Measurements from ENCODE around the gene ICA1.

Gene ICA1

GRCh38 chr7:8175929-8176369, 86.0 kb downstream of the ICA1 start:
- no peak overlapping the region for H3K4me3 ChIP-seq (ENCODE audit: low read length)
- no peak for DNase-seq (ENCODE audit: low read depth)
- no peak for TF ChIP-seq CTCF (conservative IDR thresholded peaks at IDR 0.05; ENCODE audit: low read length)

GRCh38 chr7:8172372-8173354, 89.3 kb downstream of the ICA1 start:
- H3K4me3 ChIP-seq (ENCODE audit: low read length) = no peak overlapping the region
- no peak for TF ChIP-seq CTCF (conservative IDR thresholded peaks at IDR 0.05; ENCODE audit: low read length)
- DNase-seq (ENCODE audit: low read depth) = no peak

GRCh38 chr7:8169171-8169570, 92.8 kb downstream of the ICA1 start:
- no peak for TF ChIP-seq CTCF (conservative IDR thresholded peaks at IDR 0.05; ENCODE audit: low read length)
- no peak overlapping the region for H3K4me3 ChIP-seq (ENCODE audit: low read length)

GRCh38 chr7:8168336-8168735, 93.6 kb downstream of the ICA1 start:
- TF ChIP-seq CTCF (conservative IDR thresholded peaks at IDR 0.05; ENCODE audit: low read length) = no peak
- no peak for DNase-seq (ENCODE audit: low read depth)
- H3K4me3 ChIP-seq (ENCODE audit: low read length) = no peak overlapping the region

More at GRCh38 chr7:8169171-8169570, 92.8 kb downstream of the ICA1 start:
- no peak for DNase-seq (ENCODE audit: low read depth)

- TF ChIP-seq CTCF (conservative IDR thresholded peaks at IDR 0.05; ENCODE audit: low read length) = no peak
- DNase-seq (ENCODE audit: low read depth) = no peak
- no peak overlapping the region for H3K4me3 ChIP-seq (ENCODE audit: low read length)
These were observed 96.8 kb downstream of the ICA1 start for GRCh38 chr7:8165150-8165549.

- no peak for DNase-seq (ENCODE audit: low read depth)
- H3K4me3 ChIP-seq (ENCODE audit: low read length) = no peak overlapping the region
- TF ChIP-seq CTCF (conservative IDR thresholded peaks at IDR 0.05; ENCODE audit: low read length) = no peak
These were observed 99.8 kb downstream of the ICA1 start for GRCh38 chr7:8162181-8162580.

GRCh38 chr7:8161364-8161828, 100.6 kb downstream of the ICA1 start:
- TF ChIP-seq CTCF (conservative IDR thresholded peaks at IDR 0.05; ENCODE audit: low read length) = no peak
- H3K4me3 ChIP-seq (ENCODE audit: low read length) = no peak overlapping the region
- no peak for DNase-seq (ENCODE audit: low read depth)
